ENCODE measurements around the gene PAWR. TPM values are rescaled to one million over a fixed set of nuclear protein-coding genes. Genes with fewer than 3 reads are reported as not detected.
A peak's percentile ranks its signal among the peaks of the same experiment; 100 is the strongest.

PAWR gene
- total RNA-seq, 1 experiment from 2014 or later = 176 TPM

DNA sequence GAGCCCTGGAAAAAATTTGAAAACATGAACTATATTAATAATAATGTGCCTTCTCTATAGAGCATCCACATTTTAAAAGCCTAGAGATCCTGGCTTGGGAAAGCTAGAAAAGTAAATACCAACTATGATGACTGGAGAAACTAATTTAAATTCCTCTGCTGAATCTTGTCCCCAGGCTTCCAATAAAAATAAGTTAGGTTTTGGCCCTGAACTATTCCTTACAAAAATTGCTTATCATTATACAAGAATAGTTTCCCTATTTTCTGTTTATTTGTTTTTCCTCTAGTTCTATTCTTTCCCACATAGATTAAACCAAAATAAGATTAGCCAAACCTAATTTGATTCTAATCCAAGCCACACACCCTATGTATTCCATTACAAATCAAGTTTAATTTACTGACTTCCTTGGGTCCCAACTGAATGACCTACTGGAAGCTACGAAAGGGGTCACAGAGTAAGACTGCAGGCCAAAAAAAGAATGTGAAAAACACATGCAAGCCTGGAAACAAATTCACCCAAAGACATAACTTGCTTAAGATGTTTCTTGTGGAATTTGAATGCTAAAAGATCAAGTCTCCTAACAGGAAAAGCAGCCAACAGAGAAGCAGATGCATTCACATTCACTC is 133.0 kb downstream of the PAWR start:
- Histone ChIP-seq H3K27ac (ENCODE audit: insufficient read length, low read depth, low read length) (no peak overlapping the region), H3K56ac (ENCODE audit: insufficient read length, low read depth, low read length) (no peak overlapping the region), H3K4ac (ENCODE audit: low read depth, low read length) (no peak overlapping the region), H3K4me2 (ENCODE audit: insufficient read depth, insufficient read length, low read length) (no peak overlapping the region), H2BK15ac (ENCODE audit: low read depth, low read length) (no peak overlapping the region), H2BK120ac (ENCODE audit: low read depth, low read length, poor library complexity, severe bottlenecking) (no peak overlapping the region), H3K18ac (ENCODE audit: insufficient read length, low read depth, low read length) (no peak overlapping the region), H2AFZ (ENCODE audit: low read length) (no peak overlapping the region), H2BK20ac (ENCODE audit: low read depth, low read length, poor library complexity, severe bottlenecking) (no peak overlapping the region), H3K79me1 (ENCODE audit: insufficient read depth, low read depth, low read length, poor library complexity, severe bottlenecking) (no peaks in the 10 kb centered on the region), H4K8ac (replicated peaks; ENCODE audit: insufficient read length, low read depth, low read length) (no peak overlapping the region), H2AK5ac (ENCODE audit: insufficient read length, low read length) (no peak overlapping the region), H4K91ac (ENCODE audit: insufficient read length, low read depth, low read length) (no peak overlapping the region), H3K23ac (ENCODE audit: insufficient read length, low read depth, low read length) (no peak overlapping the region), H3K14ac (ENCODE audit: insufficient read depth, low read length) (no peak overlapping the region), H3T11ph (ENCODE audit: low read length) (no peak overlapping the region), H4K20me1 (ENCODE audit: control insufficient read depth, insufficient read depth, insufficient read length) (no peaks in the 10 kb centered on the region), H3K4me1 (ENCODE audit: insufficient read depth, low read length) (0 out of 2 replicates have a peak, but pooled peaks cover 3% of the 10 kb centered on the region), H3K9me3 (ENCODE audit: control insufficient read depth, low read depth, low read length) (peaks cover 32% of the 10 kb centered on the region), H3K27me3 (ENCODE audit: insufficient read depth, low read length) (no peaks in the 10 kb centered on the region), H4K5ac (ENCODE audit: insufficient read length, low read depth, low read length) (no peak overlapping the region), H3K9ac (ENCODE audit: extremely low read depth, insufficient read length, low read length) (no peak overlapping the region), H3K23me2 (ENCODE audit: insufficient read length, low read depth, low read length, poor library complexity, severe bottlenecking) (no peaks in the 10 kb centered on the region), H3K79me2 (ENCODE audit: insufficient read depth, low read length) (no peaks in the 10 kb centered on the region), H2BK5ac (ENCODE audit: insufficient read length, low read length) (no peak overlapping the region), H2BK12ac (ENCODE audit: insufficient read length, low read depth, low read length) (no peak overlapping the region)
- TF ChIP-seq, protein P1, sequence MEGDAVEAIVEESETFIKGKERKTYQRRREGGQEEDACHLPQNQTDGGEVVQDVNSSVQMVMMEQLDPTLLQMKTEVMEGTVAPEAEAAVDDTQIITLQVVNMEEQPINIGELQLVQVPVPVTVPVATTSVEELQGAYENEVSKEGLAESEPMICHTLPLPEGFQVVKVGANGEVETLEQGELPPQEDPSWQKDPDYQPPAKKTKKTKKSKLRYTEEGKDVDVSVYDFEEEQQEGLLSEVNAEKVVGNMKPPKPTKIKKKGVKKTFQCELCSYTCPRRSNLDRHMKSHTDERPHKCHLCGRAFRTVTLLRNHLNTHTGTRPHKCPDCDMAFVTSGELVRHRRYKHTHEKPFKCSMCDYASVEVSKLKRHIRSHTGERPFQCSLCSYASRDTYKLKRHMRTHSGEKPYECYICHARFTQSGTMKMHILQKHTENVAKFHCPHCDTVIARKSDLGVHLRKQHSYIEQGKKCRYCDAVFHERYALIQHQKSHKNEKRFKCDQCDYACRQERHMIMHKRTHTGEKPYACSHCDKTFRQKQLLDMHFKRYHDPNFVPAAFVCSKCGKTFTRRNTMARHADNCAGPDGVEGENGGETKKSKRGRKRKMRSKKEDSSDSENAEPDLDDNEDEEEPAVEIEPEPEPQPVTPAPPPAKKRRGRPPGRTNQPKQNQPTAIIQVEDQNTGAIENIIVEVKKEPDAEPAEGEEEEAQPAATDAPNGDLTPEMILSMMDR (conservative IDR thresholded peaks at IDR 0.05) = no peak
- DNase-seq = no peak
- no CpG with 5 or more reads among the region's 1 CpG for WGBS (ENCODE audit: extremely low coverage, insufficient read length, low lambda C conversion rate)
- peaks cover 49 to 64% (median 63%) of the 10 kb centered on the region in 3 experiments for H3K36me3 Mint-ChIP-seq (ENCODE audit: insufficient read depth in 1 of 3, low read depth in 3 of 3)
- peaks cover 25 to 26% of the 10 kb centered on the region in 2 experiments for H3K4me1 Mint-ChIP-seq
- peaks cover 23 to 25% of the 10 kb centered on the region in 2 experiments for H3K9me3 Mint-ChIP-seq
- H3K4me3 Mint-ChIP-seq = no peak overlapping the region
- H3K27me3 Mint-ChIP-seq (ENCODE audit: low read depth) = peaks cover 2% of the 10 kb centered on the region; the same call in 1 of the 2 replicates
- peak overlapping the region; percentile 65 to 93 (median 86); a peak in 5 of 7 replicates for H3K27ac Mint-ChIP-seq
